Mesendoderm (in vitro differentiated cells): ENCODE results near the gene KLK1.

Experiments
- DNase-seq: peaks from one replicate; pipeline ENCODE4 v3.0.0; 2013
- H2AK5ac ChIP-seq: 2 replicates; pipeline ENCODE4 v1.6.1; 2013; ENCODE audit warnings: low read length, inconsistent platforms
- H2BK120ac ChIP-seq: 2 replicates; pipeline ENCODE4 v1.6.1; 2013; ENCODE audit warnings: low read depth, mild to moderate bottlenecking, low read length, moderate library complexity, mixed read lengths
- H2BK15ac ChIP-seq: replicated peaks from 2 replicates; pipeline ENCODE4 v1.6.1; 2013; ENCODE audit warnings: low read depth, mild to moderate bottlenecking, moderate library complexity
- H2BK5ac ChIP-seq: 2 replicates; pipeline ENCODE4 v1.6.1; 2013; ENCODE audit warnings: low read length, inconsistent platforms
- H3K18ac ChIP-seq: 2 replicates; pipeline ENCODE4 v1.6.1; 2013; ENCODE audit warnings: mild to moderate bottlenecking, low read length, mixed read lengths
- H3K23ac ChIP-seq: one replicate; pipeline ENCODE4 v1.6.1; 2013; ENCODE audit warnings: low read length
- H3K27ac ChIP-seq: 2 replicates; pipeline ENCODE4 v1.5.1; 2013; ENCODE audit warnings: low read depth, mild to moderate bottlenecking, inconsistent platforms, low read length, moderate library complexity
- H3K27me3 ChIP-seq: 2 replicates; pipeline ENCODE4 v1.6.1; 2013; ENCODE audit warnings: low read length, control low read depth, mild to moderate bottlenecking, inconsistent platforms; ENCODE audit not compliant: insufficient read depth, poor library complexity
- H3K36me3 ChIP-seq: 2 replicates; pipeline ENCODE4 v1.6.1; 2013; ENCODE audit warnings: low read length, inconsistent platforms; ENCODE audit not compliant: control insufficient read depth, insufficient read depth
- H3K4ac ChIP-seq: one replicate; pipeline ENCODE4 v1.6.1; 2013; ENCODE audit warnings: low read depth, mild to moderate bottlenecking, low read length, moderate library complexity
- H3K4me1 ChIP-seq: 2 replicates; pipeline ENCODE4 v1.6.1; 2013; ENCODE audit warnings: low read depth, low read length, inconsistent platforms; ENCODE audit not compliant: control insufficient read depth
- H3K4me2 ChIP-seq: 2 replicates; pipeline ENCODE4 v1.6.1; 2013; ENCODE audit warnings: low read length
- H3K4me3 ChIP-seq: 2 replicates; pipeline ENCODE4 v1.5.1; 2013; ENCODE audit warnings: mild to moderate bottlenecking, low read length
- H3K56ac ChIP-seq: one replicate; pipeline ENCODE4 v1.6.1; 2013; ENCODE audit warnings: low read length
- H3K79me1 ChIP-seq: 2 replicates; pipeline ENCODE4 v1.6.1; 2013; ENCODE audit warnings: low read length, inconsistent platforms
- H3K79me2 ChIP-seq: 2 replicates; pipeline ENCODE4 v1.6.1; 2013; ENCODE audit warnings: mild to moderate bottlenecking, low read length; ENCODE audit not compliant: control insufficient read depth, insufficient read depth
- H3K9ac ChIP-seq: 2 replicates; pipeline ENCODE4 v1.6.1; 2013; ENCODE audit warnings: low read length, inconsistent platforms
- H4K5ac ChIP-seq: one replicate; pipeline ENCODE4 v1.6.1; 2013; ENCODE audit warnings: low read length
- H4K8ac ChIP-seq: one replicate; pipeline ENCODE4 v1.6.1; 2013; ENCODE audit warnings: low read depth, mild to moderate bottlenecking, control low read depth, low read length, moderate library complexity
- WGBS: extraction: QIAGEN DNeasy Blood & Tissue Kit; methylation state at CpG from one replicate; pipeline ENCODE4 v1.1.7; 2013; ENCODE audit warnings: low lambda C conversion rate, missing lambda C conversion rate; ENCODE audit not compliant: insufficient coverage; ENCODE audit errors: extremely low coverage; 5-methylcytosine and 5-hydroxymethylcytosine counted together

The KLK1 gene

GRCh38 chr19:50835103-50835784, 11.7 kb upstream of the KLK1 start:
- H3K4me2 ChIP-seq = peak overlapping the region; percentile 31
- no peaks in the 10 kb centered on the region for H3K79me2 ChIP-seq
- H2BK15ac ChIP-seq = no peak overlapping the region
- DNase-seq = no peak
- H3K27ac ChIP-seq = no peak overlapping the region
- H3K4me3 ChIP-seq = peak overlapping the region; percentile 78
- no peaks in the 10 kb centered on the region for H3K4me1 ChIP-seq
- H3K27me3 ChIP-seq = peaks cover 2% of the 10 kb centered on the region
- no peak overlapping the region for H3K4ac ChIP-seq
- no peak overlapping the region for H3K23ac ChIP-seq
- no peak overlapping the region for H2BK120ac ChIP-seq
- H3K79me1 ChIP-seq = no peaks in the 10 kb centered on the region
- no peak overlapping the region for H2BK5ac ChIP-seq
- H3K36me3 ChIP-seq = no peaks in the 10 kb centered on the region
- H4K5ac ChIP-seq = no peak overlapping the region
- H2AK5ac ChIP-seq = no peak overlapping the region
- H3K56ac ChIP-seq = peak overlapping the region; percentile 95
- peak overlapping the region; percentile 88 for H3K9ac ChIP-seq
- no CpG with 5 or more reads among the region's 13 CpGs for WGBS
- no peak overlapping the region for H4K8ac ChIP-seq
- H3K18ac ChIP-seq = no peak overlapping the region

DNA sequence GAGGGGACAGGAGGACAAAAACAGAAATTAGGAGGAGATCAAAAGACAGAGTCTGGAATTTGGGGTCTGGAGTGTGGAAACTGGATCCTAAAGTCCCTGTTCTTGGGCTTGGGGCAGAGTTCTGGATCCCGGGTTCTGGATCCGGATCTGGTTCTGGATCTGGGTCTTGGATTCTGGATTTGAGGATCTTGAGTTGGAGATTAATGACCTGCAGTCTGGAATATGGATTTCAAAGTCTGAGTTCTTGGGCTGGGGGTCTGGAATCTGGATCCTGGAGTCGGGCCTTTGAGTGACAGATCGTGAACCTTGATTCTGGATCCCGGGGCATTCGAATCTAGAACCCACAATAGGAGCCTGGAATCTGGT, 10.2 kb upstream of the KLK1 start:
- DNase-seq = no peak
- H3K79me2 ChIP-seq = no peaks in the 10 kb centered on the region
- no peak overlapping the region for H2BK5ac ChIP-seq
- H3K27ac ChIP-seq = no peak overlapping the region
- no peak overlapping the region for H3K23ac ChIP-seq
- no peak overlapping the region for H3K18ac ChIP-seq
- H2BK120ac ChIP-seq = no peak overlapping the region
- no CpG with 5 or more reads among the region's 6 CpGs for WGBS
- no peak overlapping the region for H3K9ac ChIP-seq
- no peak overlapping the region for H4K8ac ChIP-seq
- H3K36me3 ChIP-seq = no peaks in the 10 kb centered on the region
- H3K27me3 ChIP-seq = peaks cover 2% of the 10 kb centered on the region
- no peaks in the 10 kb centered on the region for H3K4me1 ChIP-seq
- H2AK5ac ChIP-seq = no peak overlapping the region
- H3K4me3 ChIP-seq = no peak overlapping the region
- no peak overlapping the region for H3K4me2 ChIP-seq
- no peaks in the 10 kb centered on the region for H3K79me1 ChIP-seq
- no peak overlapping the region for H2BK15ac ChIP-seq
- no peak overlapping the region for H4K5ac ChIP-seq
- H3K4ac ChIP-seq = no peak overlapping the region
- no peak overlapping the region for H3K56ac ChIP-seq

DNA sequence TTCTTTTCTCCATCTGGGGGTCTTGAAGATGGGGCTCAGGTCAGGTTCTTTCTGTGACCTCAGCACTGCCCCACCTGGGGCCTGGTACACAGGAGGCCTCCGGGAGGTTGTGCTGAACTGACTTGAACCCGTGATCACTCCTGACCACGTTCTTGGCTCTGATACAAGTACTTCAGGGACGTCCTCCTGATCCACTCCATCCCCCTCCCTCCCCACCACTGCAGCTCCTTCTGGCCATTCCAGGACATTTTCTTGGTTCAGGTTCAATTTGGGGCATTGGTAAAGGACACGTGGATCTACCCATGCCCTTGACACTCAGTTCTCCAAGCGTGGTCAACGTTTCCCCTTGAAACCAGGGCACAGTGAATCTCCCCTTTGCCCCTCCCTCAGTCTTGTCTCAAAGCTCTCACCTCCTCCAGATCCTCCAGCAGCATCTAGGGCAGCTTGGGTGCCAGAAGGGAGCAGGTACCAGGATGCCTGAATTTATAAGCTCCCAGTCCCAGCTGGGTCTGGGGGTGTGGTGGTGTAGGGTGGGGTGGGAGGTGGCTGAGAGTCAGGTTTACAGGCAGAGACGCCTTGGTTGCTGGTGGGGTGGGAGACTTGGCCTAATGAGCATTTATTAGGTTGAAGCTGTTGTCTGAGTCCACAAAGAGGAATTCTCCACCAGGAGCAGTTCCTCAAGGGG, 9.7 kb upstream of the KLK1 start, which contains the start of gene KLK15:
TSS of gene KLK15 (minus strand) at position 458 of the 685 bp plus-strand sequence. CDS start 2,082 bp downstream, outside the sequence.
- Histone ChIP-seq H3K79me1 (no peaks in the 10 kb centered on the region), H3K4me2 (no peak within 1 kb of the TSS), H3K23ac (no peak within 1 kb of the TSS), H3K9ac (no peak within 1 kb of the TSS), H3K4ac (no peak within 1 kb of the TSS), H3K36me3 (no peaks in the 10 kb centered on the region), H2BK120ac (no peak within 1 kb of the TSS), H4K8ac (no peak within 1 kb of the TSS), H2BK15ac (no peak within 1 kb of the TSS), H3K4me1 (no peaks in the 10 kb centered on the region), H2BK5ac (no peak within 1 kb of the TSS), H2AK5ac (no peak within 1 kb of the TSS), H3K27ac (no peak within 1 kb of the TSS), H3K27me3 (peaks cover 2% of the 10 kb centered on the region), H4K5ac (no peak within 1 kb of the TSS), H3K18ac (no peak within 1 kb of the TSS), H3K79me2 (no peaks in the 10 kb centered on the region), H3K56ac (no peak within 1 kb of the TSS), H3K4me3 (no peak within 1 kb of the TSS)
- WGBS = no CpG with 5 or more reads among the region's 8 CpGs
- no peak for DNase-seq

- no peak overlapping the region for H4K8ac ChIP-seq
- no peak overlapping the region for H3K4me3 ChIP-seq
- WGBS = no CpG with 5 or more reads among the region's 8 CpGs
Measured at GRCh38 chr19:50832666-50833065, 9.1 kb upstream of the KLK1 start.

GRCh38 chr19:50831026-50831396, 7.4 kb upstream of the KLK1 start:
- Histone ChIP-seq H3K36me3 (no peaks in the 10 kb centered on the region), H3K4ac (no peak overlapping the region), H2BK120ac (no peak overlapping the region), H4K5ac (no peak overlapping the region), H3K4me3 (no peak overlapping the region), H4K8ac (no peak overlapping the region), H3K4me2 (no peak overlapping the region), H2BK15ac (no peak overlapping the region), H3K9ac (no peak overlapping the region), H3K4me1 (no peaks in the 10 kb centered on the region), H3K23ac (no peak overlapping the region), H3K79me2 (no peaks in the 10 kb centered on the region), H3K18ac (no peak overlapping the region), H3K79me1 (no peaks in the 10 kb centered on the region), H3K27ac (no peak overlapping the region), H2BK5ac (no peak overlapping the region), H2AK5ac (no peak overlapping the region), H3K56ac (no peak overlapping the region), H3K27me3 (peaks cover 2% of the 10 kb centered on the region)
- DNase-seq = no peak
- WGBS = no CpG with 5 or more reads among the region's 7 CpGs

More at GRCh38 chr19:50832666-50833065, 9.1 kb upstream of the KLK1 start:
- no peaks in the 10 kb centered on the region for H3K79me1 ChIP-seq
- H4K5ac ChIP-seq = no peak overlapping the region
- no peak overlapping the region for H3K4me2 ChIP-seq
- H3K23ac ChIP-seq = no peak overlapping the region
- no peak overlapping the region for H2BK15ac ChIP-seq
- DNase-seq = no peak
- H2BK5ac ChIP-seq = no peak overlapping the region
- no peak overlapping the region for H3K27ac ChIP-seq
- no peaks in the 10 kb centered on the region for H3K79me2 ChIP-seq
- no peak overlapping the region for H3K4ac ChIP-seq
- H3K27me3 ChIP-seq = peaks cover 2% of the 10 kb centered on the region
- H3K36me3 ChIP-seq = no peaks in the 10 kb centered on the region
- no peak overlapping the region for H3K18ac ChIP-seq
- H2AK5ac ChIP-seq = no peak overlapping the region
- H3K9ac ChIP-seq = no peak overlapping the region
- H2BK120ac ChIP-seq = no peak overlapping the region
- no peak overlapping the region for H3K56ac ChIP-seq
- H3K4me1 ChIP-seq = no peaks in the 10 kb centered on the region
